Natural killer cell treated with Interleukin-12 subunit alpha and Interleukin-12 subunit beta and Interleukin-15 and Interleukin-18, amount 100 ng/mL, for 72 hours (primary cell): ENCODE results near the gene SHC4. TPM values are rescaled to one million over a fixed set of nuclear protein-coding genes. Genes with fewer than 3 reads are reported as not detected.
A peak's percentile ranks its signal among the peaks of the same experiment; 100 is the strongest.

Experiments
- ATAC-seq, 2 donors: fragments of 150-1000 bp; cut with Tn5 transposase in 1 of 2; sonication (Bioruptor Pico), chemical (Tn5 transposase) in 1 of 2; 2 replicates each; pipeline ENCODE4 v1.10.0; 2021
- DNase-seq: peaks from one replicate; pipeline ENCODE4 v3.0.0; 2022; ENCODE audit warnings: low spot score
- H3K27ac Mint-ChIP-seq, 2 donors: 1 replicate in 1 of 2; 2 replicates in 1 of 2; pipeline ENCODE4 v1.8.0; 2022; ENCODE audit warnings: mixed read lengths in 2 of 2, mild to moderate bottlenecking in 1 of 2, moderate library complexity in 1 of 2
- H3K27me3 Mint-ChIP-seq, 2 donors: 1 replicate in 1 of 2; 2 replicates in 1 of 2; pipeline ENCODE4 v1.8.0; 2022; ENCODE audit warnings: mixed read lengths in 2 of 2
- H3K36me3 Mint-ChIP-seq: one replicate; pipeline ENCODE4 v1.8.0; 2022; ENCODE audit warnings: mixed read lengths
- H3K4me1 Mint-ChIP-seq, 2 donors: 1 replicate in 1 of 2; 2 replicates in 1 of 2; pipeline ENCODE4 v1.8.0; 2022; ENCODE audit warnings: low read depth in 2 of 2, mixed read lengths in 2 of 2, mild to moderate bottlenecking in 1 of 2
- H3K4me3 Mint-ChIP-seq: one replicate; pipeline ENCODE4 v1.8.0; 2022; ENCODE audit warnings: mixed read lengths
- H3K9me3 Mint-ChIP-seq: 2 replicates; pipeline ENCODE4 v1.8.0; 2022; ENCODE audit warnings: mixed read lengths
- total RNA-seq, 2 donors: library from RNA; stranded (reverse); gene quantifications; one replicate each; pipeline ENCODE4 v1.2.3, GENCODE V29; 2022

Gene SHC4
- total RNA-seq, 2 donors from 2014 or later: 0.57 to 2.8 TPM

GRCh38 chr15:48823706-48824105, 140.0 kb downstream of the SHC4 start:
- H3K4me3 Mint-ChIP-seq: no peak overlapping the region
- ATAC-seq (no peak), DNase-seq (no peak)
- no peaks in the 10 kb centered on the region for H3K9me3 Mint-ChIP-seq
- H3K27ac Mint-ChIP-seq: no peak overlapping the region
- H3K27me3 Mint-ChIP-seq: peaks cover 7 to 19% of the 10 kb centered on the region in 2 donors
- H3K4me1 Mint-ChIP-seq: no peaks in the 10 kb centered on the region
- no peaks in the 10 kb centered on the region for H3K36me3 Mint-ChIP-seq

DNA sequence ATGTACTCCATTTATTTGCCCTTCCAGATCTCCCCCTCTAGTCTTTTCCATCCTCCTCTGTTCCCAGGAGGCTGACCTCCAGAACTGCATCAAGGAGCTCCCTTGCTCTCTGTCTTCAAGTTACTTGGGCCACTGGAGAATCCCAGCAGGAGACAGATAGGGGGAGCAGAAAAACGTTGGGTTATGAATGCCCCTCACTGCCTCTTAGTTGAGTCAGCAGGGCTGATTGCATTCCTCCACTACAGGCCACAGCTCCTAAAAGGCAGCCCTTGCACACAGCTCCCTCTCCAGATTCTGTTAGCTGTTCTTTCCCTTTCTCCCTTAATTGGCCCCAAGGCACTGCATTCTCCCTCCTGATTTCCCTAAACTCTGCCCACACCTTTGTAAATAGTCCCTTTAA, 140.5 kb downstream of the SHC4 start:
- no peak overlapping the region for H3K27ac Mint-ChIP-seq
- ATAC-seq (no peak), DNase-seq (no peak)
- peaks cover 5 to 19% of the 10 kb centered on the region in 2 donors for H3K27me3 Mint-ChIP-seq
- H3K4me3 Mint-ChIP-seq: no peak overlapping the region
- H3K9me3 Mint-ChIP-seq: no peaks in the 10 kb centered on the region
- H3K36me3 Mint-ChIP-seq: no peaks in the 10 kb centered on the region
- H3K4me1 Mint-ChIP-seq: no peaks in the 10 kb centered on the region

GRCh38 chr15:48814286-48814685, 149.4 kb downstream of the SHC4 start:
- ATAC-seq: no peak
- peaks cover 18 to 24% of the 10 kb centered on the region in 2 donors for H3K4me1 Mint-ChIP-seq
- H3K27ac Mint-ChIP-seq: no peak overlapping the region
- no peaks in the 10 kb centered on the region for H3K36me3 Mint-ChIP-seq
- peaks cover 7 to 13% of the 10 kb centered on the region in 2 donors for H3K27me3 Mint-ChIP-seq
- no peak overlapping the region for H3K4me3 Mint-ChIP-seq
- H3K9me3 Mint-ChIP-seq: no peaks in the 10 kb centered on the region
- DNase-seq: no peak

- Mint-ChIP-seq H3K9me3 (no peaks in the 10 kb centered on the region), H3K27ac (peak overlapping the region; percentile 92 to 94), H3K4me3 (peak overlapping the region; percentile 94), H3K4me1 (peaks cover 24 to 30% of the 10 kb centered on the region in 2 donors), H3K27me3 (peaks cover 7 to 13% of the 10 kb centered on the region in 2 donors), H3K36me3 (no peaks in the 10 kb centered on the region)
- ATAC-seq: no peak
- DNase-seq: no peak
These were observed 152.3 kb downstream of the SHC4 start for GRCh38 chr15:48811325-48811958.

DNA sequence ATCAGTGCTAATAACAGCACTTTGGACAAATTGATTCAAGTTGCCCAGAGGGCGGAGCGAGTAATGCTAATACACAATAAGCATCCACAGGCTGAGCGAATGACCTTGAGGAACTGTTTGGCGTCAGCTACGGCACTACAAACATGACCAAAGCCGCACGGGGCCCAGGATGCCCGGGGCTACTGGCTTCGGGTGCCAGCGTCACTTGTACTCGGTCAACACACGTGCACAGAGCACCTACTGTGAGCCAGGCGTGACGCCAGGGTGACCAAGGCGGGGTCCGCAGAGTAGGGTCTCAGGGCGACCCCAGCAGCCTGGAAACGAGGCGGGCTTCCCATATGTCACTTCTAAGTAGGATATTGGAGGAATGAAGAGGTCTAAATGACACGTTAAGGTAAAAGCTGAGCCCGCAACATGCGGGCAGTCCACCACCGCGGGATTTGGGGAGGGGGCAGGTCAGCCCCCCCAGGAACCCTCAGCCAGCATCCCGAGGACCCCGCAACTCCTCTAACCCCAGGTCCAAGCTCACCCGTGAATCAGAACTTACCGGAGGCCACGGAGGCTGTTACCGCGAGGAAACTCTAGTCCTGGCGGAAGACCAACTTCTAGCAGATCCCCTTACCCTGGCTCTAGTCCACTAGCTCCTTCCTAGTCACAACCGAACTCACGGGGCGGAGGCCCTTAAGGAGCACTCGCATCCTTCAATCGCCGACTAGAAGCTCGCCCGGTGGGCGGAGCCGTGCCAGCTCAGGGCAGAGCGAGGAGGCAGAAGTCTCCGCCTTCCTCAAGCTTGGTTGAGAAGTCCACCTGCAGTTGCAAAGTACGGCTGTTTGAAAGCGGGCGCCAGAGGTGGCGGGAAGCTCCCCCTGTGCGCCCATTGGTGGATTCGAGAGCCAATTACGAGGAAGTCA, 153.1 kb downstream of the SHC4 start, which contains the start of gene CEP152:
Gene CEP152, minus strand, starts transcription at position 656 of the 911 bp plus-strand sequence. CDS start 5,420 bp downstream, outside the sequence.
- Mint-ChIP-seq H3K9me3 (no peaks in the 10 kb centered on the region), H3K4me1 (peaks cover 24 to 30% of the 10 kb centered on the region in 2 donors), H3K4me3 (peak within 1 kb of the TSS; percentile 94), H3K36me3 (peaks cover under 1% of the 10 kb centered on the region), H3K27me3 (peaks cover 7 to 13% of the 10 kb centered on the region in 2 donors), H3K27ac (peak within 1 kb of the TSS; percentile 92 to 94)
- ATAC-seq (peak; percentile 98 to 99), DNase-seq (peak; percentile 99)

DNA sequence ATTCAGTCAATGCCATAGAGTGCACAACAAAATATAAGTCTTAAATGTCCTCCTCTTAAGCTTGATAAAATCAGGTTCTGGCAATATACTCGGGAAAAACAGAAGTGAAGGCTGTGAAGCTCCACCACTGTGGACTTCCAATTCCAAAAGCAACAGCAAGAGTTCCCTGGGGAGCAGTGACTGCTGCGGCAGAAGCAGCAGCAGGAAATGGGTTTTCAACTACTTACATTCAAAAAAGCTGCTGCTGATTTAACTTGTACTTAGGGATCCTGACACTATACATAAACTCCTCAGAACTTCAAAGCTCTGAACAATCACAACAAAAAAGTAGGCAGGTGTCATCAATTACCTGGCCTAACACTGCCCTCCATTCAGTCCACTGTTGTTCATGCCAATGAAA, 157.6 kb downstream of the SHC4 start:
- Mint-ChIP-seq H3K27ac (no peak overlapping the region), H3K9me3 (no peaks in the 10 kb centered on the region), H3K36me3 (peaks cover 17% of the 10 kb centered on the region), H3K4me1 (peaks cover 14 to 22% of the 10 kb centered on the region in 2 donors), H3K27me3 (no peaks in the 10 kb centered on the region), H3K4me3 (no peak overlapping the region)
- DNase-seq (no peak), ATAC-seq (no peak)

DNA sequence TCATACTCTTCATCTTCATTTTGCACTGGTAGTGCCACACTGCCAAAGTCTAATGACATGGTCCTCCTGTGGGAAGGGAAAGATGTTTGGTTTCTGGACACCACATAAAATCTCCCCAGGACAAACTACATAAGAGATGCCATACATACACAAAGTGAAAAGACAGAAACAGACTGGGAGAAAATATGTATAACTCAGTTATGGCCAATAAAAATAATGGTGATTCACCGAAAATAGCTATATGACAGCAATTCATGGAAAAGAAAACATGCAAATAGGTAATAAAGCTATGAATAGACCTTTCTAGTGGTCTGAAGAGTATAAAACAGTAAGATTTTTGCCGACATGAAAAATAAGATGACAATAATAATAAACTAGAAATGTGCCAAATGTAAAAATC, 158.1 kb downstream of the SHC4 start:
- Mint-ChIP-seq H3K9me3 (no peaks in the 10 kb centered on the region), H3K27me3 (no peaks in the 10 kb centered on the region), H3K4me1 (peaks cover 14 to 23% of the 10 kb centered on the region in 2 donors), H3K4me3 (no peak overlapping the region), H3K36me3 (peaks cover 17% of the 10 kb centered on the region), H3K27ac (no peak overlapping the region)
- no peak for DNase-seq
- ATAC-seq: no peak

DNA sequence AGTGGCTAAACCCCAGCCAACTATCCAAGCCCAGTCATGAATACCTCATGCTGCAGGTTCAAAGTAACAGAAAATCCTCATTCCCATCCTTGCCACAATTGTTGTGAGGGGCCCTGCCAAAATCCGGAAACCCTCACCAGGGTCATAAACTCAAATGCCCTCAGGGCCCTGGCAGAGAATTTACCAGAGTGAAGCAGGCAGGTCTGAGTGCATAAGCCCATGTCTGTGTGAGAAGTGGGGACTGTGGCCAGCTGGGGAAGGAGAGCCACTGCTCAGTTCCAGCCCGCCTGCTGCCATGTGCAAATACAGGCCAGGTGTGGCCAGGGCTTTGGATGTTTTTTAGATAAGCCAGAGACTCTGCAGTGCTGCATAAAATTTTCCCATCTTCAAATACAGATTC, 159.8 kb downstream of the SHC4 start:
- no peak for DNase-seq
- H3K4me1 Mint-ChIP-seq: peaks cover 4 to 6% of the 10 kb centered on the region in 2 donors
- H3K9me3 Mint-ChIP-seq: no peaks in the 10 kb centered on the region
- ATAC-seq: no peak
- no peak overlapping the region for H3K4me3 Mint-ChIP-seq
- no peaks in the 10 kb centered on the region for H3K27me3 Mint-ChIP-seq
- H3K36me3 Mint-ChIP-seq: peaks cover 17% of the 10 kb centered on the region
- no peak overlapping the region for H3K27ac Mint-ChIP-seq

GRCh38 chr15:48802867-48803266, 160.9 kb downstream of the SHC4 start:
- no peaks in the 10 kb centered on the region for H3K27me3 Mint-ChIP-seq
- peaks cover 17% of the 10 kb centered on the region for H3K36me3 Mint-ChIP-seq
- no peak for ATAC-seq
- no peaks in the 10 kb centered on the region for H3K9me3 Mint-ChIP-seq
- H3K27ac Mint-ChIP-seq: no peak overlapping the region
- peaks cover 3 to 4% of the 10 kb centered on the region in 2 donors for H3K4me1 Mint-ChIP-seq
- no peak for DNase-seq
- no peak overlapping the region for H3K4me3 Mint-ChIP-seq

DNA sequence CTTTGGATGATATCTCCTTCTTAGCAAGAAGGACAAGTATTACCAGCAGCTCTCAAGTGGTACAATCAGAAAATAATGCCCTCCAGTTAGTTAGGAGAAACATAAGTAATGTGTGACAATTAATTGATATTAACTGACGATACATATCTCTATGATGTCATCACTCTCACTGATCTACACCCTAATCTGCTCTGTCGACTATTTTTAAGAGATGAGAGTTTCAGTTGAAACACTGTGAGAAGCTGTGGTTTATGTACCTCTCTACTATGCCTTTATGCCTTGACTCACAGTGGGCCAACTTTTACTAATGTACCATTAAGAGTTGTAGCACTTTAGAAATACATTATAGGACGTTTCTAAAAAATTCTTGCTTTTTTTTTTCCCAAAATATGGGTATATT, 161.5 kb downstream of the SHC4 start:
- Mint-ChIP-seq H3K27ac (no peak overlapping the region), H3K4me1 (peaks cover 6 to 8% of the 10 kb centered on the region in 2 donors), H3K27me3 (no peaks in the 10 kb centered on the region), H3K36me3 (peaks cover 20% of the 10 kb centered on the region), H3K4me3 (no peak overlapping the region), H3K9me3 (no peaks in the 10 kb centered on the region)
- DNase-seq (no peak), ATAC-seq (no peak)

GRCh38 chr15:48800811-48801455, 162.8 kb downstream of the SHC4 start:
- no peak overlapping the region for H3K27ac Mint-ChIP-seq
- peaks cover 14 to 21% of the 10 kb centered on the region in 2 donors for H3K4me1 Mint-ChIP-seq
- no peaks in the 10 kb centered on the region for H3K27me3 Mint-ChIP-seq
- no peak overlapping the region for H3K4me3 Mint-ChIP-seq
- peaks cover 28% of the 10 kb centered on the region for H3K36me3 Mint-ChIP-seq
- DNase-seq (no peak), ATAC-seq (no peak)
- H3K9me3 Mint-ChIP-seq: no peaks in the 10 kb centered on the region

GRCh38 chr15:48800245-48800644, 163.5 kb downstream of the SHC4 start:
- peaks cover 24% of the 10 kb centered on the region for H3K36me3 Mint-ChIP-seq
- no peaks in the 10 kb centered on the region for H3K9me3 Mint-ChIP-seq
- no peak for DNase-seq
- no peak overlapping the region for H3K27ac Mint-ChIP-seq
- peaks cover 18 to 25% of the 10 kb centered on the region in 2 donors for H3K4me1 Mint-ChIP-seq
- no peak overlapping the region for H3K4me3 Mint-ChIP-seq
- no peaks in the 10 kb centered on the region for H3K27me3 Mint-ChIP-seq
- no peak for ATAC-seq

DNA sequence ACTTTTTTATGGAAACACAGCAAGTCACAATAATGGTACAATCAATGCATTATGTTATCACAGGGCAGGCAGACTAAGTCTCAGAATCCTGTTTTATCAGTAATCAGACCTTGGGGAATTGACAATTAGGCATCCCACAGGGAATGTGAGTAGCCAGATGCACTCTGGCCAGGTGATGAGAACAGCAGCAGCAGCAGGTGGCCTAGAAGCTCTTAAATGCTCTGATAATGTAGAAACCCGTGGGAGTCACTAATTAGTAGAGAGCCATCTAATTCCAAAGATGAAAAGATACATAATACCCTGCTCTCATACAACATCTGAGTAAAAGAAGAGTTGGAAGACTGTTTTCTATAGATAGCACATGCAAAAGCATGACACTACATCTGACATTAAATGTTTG, 165.4 kb downstream of the SHC4 start:
- ATAC-seq (no peak), DNase-seq (no peak)
- Mint-ChIP-seq H3K4me1 (peaks cover 24 to 34% of the 10 kb centered on the region in 2 donors), H3K9me3 (no peaks in the 10 kb centered on the region), H3K4me3 (no peak overlapping the region), H3K36me3 (peaks cover 16% of the 10 kb centered on the region), H3K27ac (no peak overlapping the region), H3K27me3 (no peaks in the 10 kb centered on the region)

DNA sequence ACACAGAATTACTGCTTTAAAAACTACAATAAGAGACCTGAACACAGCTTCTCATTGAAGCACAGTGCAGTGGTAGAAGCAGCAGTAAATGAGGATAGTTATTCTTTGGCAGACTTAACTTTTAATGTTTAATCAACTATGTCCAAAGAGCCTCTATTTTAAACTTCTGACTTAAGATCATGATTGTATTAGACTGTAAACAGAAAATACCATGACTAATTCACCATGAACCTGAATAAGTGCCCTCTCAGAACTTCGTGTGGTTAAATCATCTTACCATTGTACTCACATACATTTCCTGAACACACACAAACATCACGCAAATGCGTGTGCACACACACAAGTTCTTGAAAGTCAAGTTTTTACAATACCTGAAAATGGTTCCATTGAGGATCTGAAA, 166.8 kb downstream of the SHC4 start:
- peak overlapping the region; percentile 32 for H3K4me3 Mint-ChIP-seq
- ATAC-seq: no peak
- peak overlapping the region; percentile 45 for H3K27ac Mint-ChIP-seq

More for the DNA sequence above, 166.8 kb downstream of the SHC4 start:
- H3K9me3 Mint-ChIP-seq: no peaks in the 10 kb centered on the region
- H3K27me3 Mint-ChIP-seq: no peaks in the 10 kb centered on the region
- peaks cover 24 to 34% of the 10 kb centered on the region in 2 donors for H3K4me1 Mint-ChIP-seq
- no peak for DNase-seq
- H3K36me3 Mint-ChIP-seq: peaks cover 16% of the 10 kb centered on the region
